ENCODE results near the gene SIDT2.
"Not testable (repeated sequence)": the region's sequence is repeated elsewhere in the genome, so short reads cannot be mapped to it uniquely, and the experiment has no call there.

The SIDT2 gene

DNA sequence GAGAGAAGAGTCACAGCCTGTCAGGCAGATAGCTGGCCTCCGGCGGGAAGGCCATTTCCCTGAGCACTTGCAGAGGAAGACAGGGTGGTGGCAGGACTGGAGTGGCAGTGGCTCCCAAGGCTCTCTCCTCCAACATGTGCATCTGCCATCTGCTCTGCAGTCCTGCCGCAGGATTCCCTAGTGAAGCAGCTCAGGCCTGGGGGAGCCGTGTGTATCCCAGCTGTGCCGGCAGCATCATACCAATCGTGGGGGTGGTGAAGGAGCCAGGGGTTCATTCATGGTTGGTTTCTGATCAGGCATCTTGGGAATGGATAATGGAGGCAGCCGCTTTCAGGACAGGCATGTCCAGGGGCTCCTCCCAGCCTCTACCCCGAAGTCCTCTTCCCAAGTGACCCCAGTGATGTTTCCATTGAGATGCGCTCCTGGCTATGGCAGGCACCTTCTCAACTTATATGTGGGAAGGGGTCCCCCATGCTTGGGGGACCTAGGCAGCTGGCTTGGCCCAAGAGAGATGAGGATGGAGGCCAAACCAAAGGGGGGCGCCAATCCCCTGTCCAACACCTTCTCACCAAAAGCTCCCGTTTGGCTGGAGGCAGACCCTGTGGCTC lies 26.8 kb downstream of the SIDT2 start:
- DNase-seq, result no peak

- not testable (repeated sequence) for DNase-seq
Observed at GRCh38 chr11:117206111-117206510, 27.6 kb downstream of the SIDT2 start.

DNA sequence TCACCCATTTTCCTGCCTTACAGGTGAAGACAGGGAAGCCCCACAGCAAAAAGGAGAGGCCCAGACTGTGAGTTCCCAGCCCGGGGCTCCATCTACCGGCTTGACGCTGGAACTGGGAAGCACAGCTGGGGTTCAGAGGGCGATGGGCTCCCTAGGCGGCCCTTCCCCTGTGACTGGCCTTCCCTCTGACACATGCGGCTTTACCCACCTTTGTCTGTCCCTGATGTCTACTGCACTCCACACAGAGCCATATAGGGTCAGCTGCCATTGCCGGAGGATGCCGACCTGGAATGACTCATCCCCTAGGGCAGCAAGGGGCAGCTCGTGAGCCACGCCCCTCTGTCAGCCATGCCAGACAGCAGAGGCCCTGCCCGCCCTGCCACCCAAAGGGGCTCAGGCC lies 28.3 kb downstream of the SIDT2 start:
- not testable (repeated sequence) for DNase-seq

GRCh38 chr11:117207481-117207880 lies 28.9 kb downstream of the SIDT2 start:
- not testable (repeated sequence) for DNase-seq

GRCh38 chr11:117208710-117209109 lies 30.2 kb downstream of the SIDT2 start:
- DNase-seq, result not testable (repeated sequence)

GRCh38 chr11:117209351-117210125 lies 31.0 kb downstream of the SIDT2 start:
- DNase-seq, result not testable (repeated sequence)

GRCh38 chr11:117210620-117211019 lies 32.1 kb downstream of the SIDT2 start:
- no peak for DNase-seq

GRCh38 chr11:117212697-117213355 lies 34.3 kb downstream of the SIDT2 start:
- DNase-seq, result no peak

DNA sequence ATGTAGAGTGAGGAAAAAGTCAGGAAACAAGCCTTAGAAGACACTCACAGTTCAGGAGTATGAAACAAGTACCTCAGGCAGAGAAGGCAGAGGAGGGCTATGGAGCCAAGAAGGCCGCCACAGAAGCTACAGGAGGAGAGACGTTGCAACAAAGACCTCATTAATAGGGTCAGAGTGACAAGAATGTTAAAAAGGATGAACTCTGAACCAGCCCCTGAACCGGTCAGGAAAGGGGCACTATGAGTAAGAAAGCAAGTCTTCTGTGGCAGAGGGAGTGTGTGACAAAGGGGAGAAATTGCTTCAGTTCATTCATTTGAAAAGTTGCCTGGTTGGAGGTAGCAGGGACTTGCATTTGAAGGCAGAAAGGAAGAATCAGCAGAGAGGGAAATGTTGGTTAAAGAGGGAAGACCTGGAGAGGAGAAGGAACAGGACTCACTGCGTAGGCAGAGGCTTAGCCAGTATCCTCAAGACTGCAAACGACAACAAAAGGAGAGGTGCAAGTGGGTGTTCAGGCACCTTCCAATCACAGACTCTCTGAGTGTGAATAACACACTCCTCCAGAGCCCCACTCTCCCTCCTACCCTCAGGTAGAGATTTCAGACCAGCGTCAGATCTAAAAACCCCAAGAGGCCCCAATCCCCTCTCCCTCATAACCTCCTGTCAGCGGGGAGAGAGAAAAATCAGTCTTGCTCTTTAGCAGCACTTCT lies 36.0 kb downstream of the SIDT2 start:
- DNase-seq, result no peak

- no peak for DNase-seq
Observed at GRCh38 chr11:117217141-117218084, 38.9 kb downstream of the SIDT2 start.

- DNase-seq, result no peak
Observed at GRCh38 chr11:117218133-117218915, 39.8 kb downstream of the SIDT2 start.

DNA sequence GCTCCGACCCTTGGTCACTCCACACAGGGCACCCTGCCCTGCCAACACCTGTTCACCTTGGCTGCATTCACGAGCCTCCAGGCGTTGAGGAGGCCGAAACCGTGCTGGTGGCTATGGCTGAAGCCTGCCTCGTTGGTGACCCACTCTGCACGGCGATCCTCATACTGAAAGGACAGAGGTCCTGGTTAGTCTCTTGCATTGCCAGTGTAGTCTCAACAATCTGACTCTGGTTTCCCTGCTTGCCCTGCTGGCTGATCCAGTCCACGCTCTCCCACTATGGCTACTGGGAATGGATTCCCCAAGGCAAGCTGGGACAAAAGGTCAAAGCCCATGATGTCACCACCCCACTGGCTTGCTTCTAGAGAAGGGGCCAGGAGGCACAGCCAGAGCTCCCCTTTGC lies 40.5 kb downstream of the SIDT2 start:
- DNase-seq, result no peak

- no peak for DNase-seq
Observed at GRCh38 chr11:117219455-117219854, 40.9 kb downstream of the SIDT2 start.

DNA sequence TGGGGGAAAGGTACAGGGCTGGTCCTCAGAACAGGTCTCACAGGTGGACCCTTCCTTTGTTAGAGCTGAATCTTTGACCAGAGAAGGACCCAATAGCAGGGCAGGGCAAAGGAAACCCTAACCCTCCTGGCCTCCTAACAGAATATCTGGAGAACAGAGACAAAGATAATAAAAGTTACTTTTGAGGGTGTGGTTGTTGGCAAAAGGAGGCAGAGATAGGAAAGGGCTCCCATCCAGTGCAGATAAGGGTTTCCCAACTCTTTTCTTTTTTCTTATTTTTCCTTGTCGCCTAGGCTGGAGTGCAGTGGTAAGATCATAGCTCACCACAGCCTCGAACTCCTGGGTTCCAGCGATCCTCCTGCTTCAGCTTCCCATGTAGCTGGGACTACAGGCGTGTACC lies 41.5 kb downstream of the SIDT2 start:
- DNase-seq, result no peak

GRCh38 chr11:117220568-117220967 lies 42.0 kb downstream of the SIDT2 start:
- no peak for DNase-seq

GRCh38 chr11:117220999-117221774 lies 42.6 kb downstream of the SIDT2 start:
- DNase-seq, result no peak

GRCh38 chr11:117221775-117222517 lies 43.4 kb downstream of the SIDT2 start:
- DNase-seq, result no peak

GRCh38 chr11:117222991-117223740 lies 44.6 kb downstream of the SIDT2 start:
- DNase-seq, result no peak

Measured in cerebellar nuclear complex (tissue), 1 donor.